Panc1 (cell line): ENCODE data around the gene GRM7.

ENCODE experiments used
- CTCF ChIP-seq: fragments of 450-650 bp; IDR thresholded peaks from 2 replicates; pipeline ENCODE4 v1.5.1; 2017; ENCODE audit warnings: mild to moderate bottlenecking
- REST ChIP-seq, 2 experiments: IDR thresholded peaks; 2 replicates each; pipeline ENCODE4 v1.6.1; 2011 to 2012; ENCODE audit warnings: low read depth in 2 of 2, control low read depth in 1 of 2, low read length in 1 of 2, mild to moderate bottlenecking in 1 of 2, moderate library complexity in 1 of 2; ENCODE audit not compliant: insufficient read depth in 1 of 2

- TF ChIP-seq CTCF (no peak), REST (IDR thresholded peaks at IDR 0.05; ENCODE audit: insufficient read depth in 1 of 2, low read depth in 2 of 2, low read length in 1 of 2) (no peak)
Observed at GRCh38 chr3:6844723-6845122, 16.2 kb upstream of the GRM7 start.
